A673 (cell line): ENCODE results near the gene IL11RA.

ENCODE experiments used
- CTCF ChIP-seq: fragments of 300-800, 200-600 bp; sonication (generic); conservative IDR thresholded peaks from 2 replicates; pipeline ENCODE4 v1.5.1; 2017; ENCODE audit warnings: low read depth, mild to moderate bottlenecking, antibody characterized with exemption, low read length, moderate library complexity, mixed read lengths
- EZH2 ChIP-seq: fragments of 200-600 bp; sonication (generic); IDR thresholded peaks from 2 replicates; pipeline ENCODE4 v1.6.1; 2017; ENCODE audit warnings: borderline replicate concordance, low read depth, mild to moderate bottlenecking, mixed read lengths, antibody characterized with exemption, low read length; ENCODE audit not compliant: poor library complexity, severe bottlenecking

- no peak for TF ChIP-seq CTCF
- TF ChIP-seq EZH2: no peak
Measured at GRCh38 chr9:34693560-34693959, 41.6 kb downstream of the IL11RA start.
